Hepatocyte (in vitro differentiated cells): ENCODE measurements around the gene DNAJC21.

Source experiments
- CTCF ChIP-seq: fragments of 200-600 bp; sonication (generic); IDR thresholded peaks from 2 replicates; pipeline ENCODE4 v1.5.1; 2016; ENCODE audit warnings: antibody characterized with exemption, mild to moderate bottlenecking; ENCODE audit not compliant: poor library complexity
- EZH2 ChIP-seq: fragments of 200-600 bp; sonication (generic); IDR thresholded peaks from 2 replicates; pipeline ENCODE4 v1.6.1; 2016; ENCODE audit warnings: antibody characterized with exemption, mild to moderate bottlenecking, borderline replicate concordance

- no peak for TF ChIP-seq CTCF
- TF ChIP-seq EZH2 = no peak
These were observed 13.5 kb upstream of the DNAJC21 start for GRCh38 chr5:34915856-34916192.
